MM.1S (cell line): ENCODE data around the gene AK9.

Experiments
- DNase-seq: peaks from one replicate; pipeline ENCODE4 v3.0.0-alpha.2; 2015
- H2AFZ ChIP-seq: fragments of 300-600 bp; sonication (generic); 2 replicates; pipeline ENCODE4 v1.6.0; 2016; ENCODE audit warnings: antibody characterized with exemption, low read length
- H3F3A ChIP-seq: fragments of 300-600 bp; sonication (generic); 2 replicates; pipeline ENCODE4 v1.6.1; 2016; ENCODE audit warnings: mild to moderate bottlenecking, antibody characterized with exemption, low read length, moderate library complexity, mixed read lengths; ENCODE audit not compliant: insufficient read depth
- H3K27ac ChIP-seq: fragments of 300-600 bp; sonication (generic); 2 replicates; pipeline ENCODE4 v1.5.1; 2016; ENCODE audit warnings: mild to moderate bottlenecking, low read length
- H3K27me3 ChIP-seq: fragments of 300-600 bp; sonication (generic); replicated peaks from 2 replicates; pipeline ENCODE4 v1.6.0; 2016; ENCODE audit warnings: low read length; ENCODE audit not compliant: insufficient read depth
- H3K36me3 ChIP-seq: fragments of 300-600 bp; sonication (generic); replicated peaks from 2 replicates; pipeline ENCODE4 v1.6.1; 2016; ENCODE audit warnings: mild to moderate bottlenecking, low read length, mixed read lengths; ENCODE audit not compliant: insufficient read depth
- H3K4me1 ChIP-seq: fragments of 300-600 bp; sonication (generic); 2 replicates; pipeline ENCODE4 v1.6.1; 2016; ENCODE audit warnings: low read length, mixed read lengths
- H3K4me2 ChIP-seq: fragments of 300-600 bp; sonication (generic); 2 replicates; pipeline ENCODE4 v1.6.0; 2016; ENCODE audit warnings: low read depth, low read length
- H3K4me3 ChIP-seq: fragments of 300-600 bp; sonication (generic); 2 replicates; pipeline ENCODE4 v1.5.1; 2016; ENCODE audit warnings: low read length, mixed read lengths
- H3K79me2 ChIP-seq: fragments of 300-600 bp; sonication (generic); 2 replicates; pipeline ENCODE4 v1.6.1; 2016; ENCODE audit warnings: mixed run types, low read length, mixed read lengths
- H3K9ac ChIP-seq: fragments of 300-600 bp; sonication (generic); 2 replicates; pipeline ENCODE4 v1.6.1; 2016; ENCODE audit warnings: low read length, mixed read lengths
- H3K9me2 ChIP-seq: fragments of 300-600 bp; sonication (generic); replicated peaks from 2 replicates; pipeline ENCODE4 v1.6.1; 2016; ENCODE audit warnings: mild to moderate bottlenecking, low read length, mixed read lengths; ENCODE audit not compliant: insufficient read depth
- H3K9me3 ChIP-seq: fragments of 300-600 bp; sonication (generic); replicated peaks from 2 replicates; pipeline ENCODE4 v1.6.1; 2016; ENCODE audit warnings: mild to moderate bottlenecking, low read length, mixed read lengths; ENCODE audit not compliant: insufficient read depth
- H4K20me1 ChIP-seq: fragments of 300-600 bp; sonication (generic); 2 replicates; pipeline ENCODE4 v1.6.1; 2016; ENCODE audit warnings: mild to moderate bottlenecking, low read length, moderate library complexity, mixed read lengths; ENCODE audit not compliant: insufficient read depth
- CTCF ChIP-seq: fragments of 300-600 bp; sonication (generic); IDR thresholded peaks from 2 replicates; pipeline ENCODE4 v1.5.1; 2016; ENCODE audit warnings: antibody characterized with exemption, low read length, mixed read lengths
- EZH2 ChIP-seq: fragments of 300-600 bp; sonication (generic); optimal IDR thresholded peaks from 2 replicates; pipeline ENCODE3; 2017; ENCODE audit warnings: low read depth, mild to moderate bottlenecking, antibody characterized with exemption, low read length, mixed read lengths
- EZH2phosphoT487 ChIP-seq: fragments of 300-600 bp; sonication (generic); IDR thresholded peaks from 2 replicates; pipeline ENCODE4 v1.6.1; 2018; ENCODE audit warnings: antibody characterized with exemption, low read length

The AK9 gene

GRCh38 chr6:109472132-109472995, 218.6 kb downstream of the AK9 start:
- DNase-seq = no peak
- Histone ChIP-seq H3K27me3 (no peaks in the 10 kb centered on the region), H3F3A (no peaks in the 10 kb centered on the region), H3K36me3 (peaks cover 5% of the 10 kb centered on the region; the same call in 1 of the 2 replicates), H3K4me1 (0 out of 2 replicates have a peak, but pooled peaks cover 6% of the 10 kb centered on the region), H3K27ac (no peak overlapping the region), H4K20me1 (no peaks in the 10 kb centered on the region), H3K4me3 (no peak overlapping the region), H3K79me2 (peaks cover 58% of the 10 kb centered on the region), H3K9ac (no peak overlapping the region), H3K9me2 (no peaks in the 10 kb centered on the region), H2AFZ (no peak overlapping the region), H3K4me2 (no peak overlapping the region), H3K9me3 (no peaks in the 10 kb centered on the region)
- TF ChIP-seq CTCF (no peak), EZH2phosphoT487 (no peak), EZH2 (no peak)

GRCh38 chr6:109471105-109471810, 219.7 kb downstream of the AK9 start:
- TF ChIP-seq EZH2phosphoT487 (no peak), EZH2 (no peak), CTCF (no peak)

GRCh38 chr6:109469591-109470189, 221.3 kb downstream of the AK9 start:
- Histone ChIP-seq H3K79me2 (peaks cover 57% of the 10 kb centered on the region), H4K20me1 (no peaks in the 10 kb centered on the region), H3K9me2 (no peaks in the 10 kb centered on the region), H3K27me3 (no peaks in the 10 kb centered on the region), H3F3A (no peaks in the 10 kb centered on the region), H3K36me3 (peaks cover 10% of the 10 kb centered on the region), H3K9me3 (no peaks in the 10 kb centered on the region), H2AFZ (no peak overlapping the region), H3K27ac (no peak overlapping the region), H3K4me3 (no peak overlapping the region), H3K4me2 (no peak overlapping the region), H3K9ac (no peak overlapping the region), H3K4me1 (0 out of 2 replicates have a peak, but pooled peaks cover 6% of the 10 kb centered on the region)
- no peak for TF ChIP-seq EZH2phosphoT487
- no peak for TF ChIP-seq EZH2
- no peak for TF ChIP-seq CTCF
- no peak for DNase-seq

More at GRCh38 chr6:109471105-109471810, 219.7 kb downstream of the AK9 start:
- DNase-seq = no peak
- Histone ChIP-seq H3K79me2 (peaks cover 53% of the 10 kb centered on the region), H3K9me2 (no peaks in the 10 kb centered on the region), H3K4me2 (no peak overlapping the region), H3K9me3 (no peaks in the 10 kb centered on the region), H3K9ac (no peak overlapping the region), H3K36me3 (peaks cover 5% of the 10 kb centered on the region), H3K27me3 (no peaks in the 10 kb centered on the region), H3K4me3 (no peak overlapping the region), H3K27ac (no peak overlapping the region), H3K4me1 (0 out of 2 replicates have a peak, but pooled peaks cover 6% of the 10 kb centered on the region), H4K20me1 (no peaks in the 10 kb centered on the region), H3F3A (no peaks in the 10 kb centered on the region), H2AFZ (no peak overlapping the region)
